H9 (cell line): ENCODE data around the gene STAB2. TPM values are rescaled to one million over a fixed set of nuclear protein-coding genes. Genes with fewer than 3 reads are reported as not detected.

Source experiments
- DNase-seq: peaks from one replicate; pipeline ENCODE4 v3.0.0-alpha.2; 2017
- H2AFZ ChIP-seq: one replicate; pipeline ENCODE4 v1.6.1; 2013; ENCODE audit warnings: mild to moderate bottlenecking, low read length, control low read depth, moderate library complexity
- H2AK5ac ChIP-seq: 2 replicates; pipeline ENCODE4 v1.6.1; 2013; ENCODE audit warnings: low read length, control low read depth, mixed read lengths; ENCODE audit not compliant: insufficient read length
- H2BK120ac ChIP-seq: one replicate; pipeline ENCODE4 v1.6.1; 2013; ENCODE audit warnings: low read depth, mild to moderate bottlenecking, low read length, control low read depth, inconsistent platforms; ENCODE audit not compliant: poor library complexity, severe bottlenecking
- H2BK12ac ChIP-seq: 2 replicates; pipeline ENCODE4 v1.6.1; 2013; ENCODE audit warnings: low read length, control low read depth, mixed read lengths, low read depth; ENCODE audit not compliant: insufficient read length
- H2BK15ac ChIP-seq: 2 replicates; pipeline ENCODE4 v1.6.1; 2013; ENCODE audit warnings: low read depth, low read length, control low read depth
- H2BK20ac ChIP-seq: one replicate; pipeline ENCODE4 v1.6.1; 2013; ENCODE audit warnings: low read depth, mild to moderate bottlenecking, low read length, control low read depth, inconsistent platforms; ENCODE audit not compliant: poor library complexity, severe bottlenecking
- H2BK5ac ChIP-seq: 2 replicates; pipeline ENCODE4 v1.6.1; 2013; ENCODE audit warnings: low read length, control low read depth, mixed read lengths; ENCODE audit not compliant: insufficient read length
- H3K14ac ChIP-seq: 2 replicates; pipeline ENCODE4 v1.6.1; 2013; ENCODE audit warnings: low read length, control low read depth; ENCODE audit not compliant: insufficient read depth
- H3K18ac ChIP-seq: 2 replicates; pipeline ENCODE4 v1.6.1; 2013; ENCODE audit warnings: low read depth, mild to moderate bottlenecking, mixed read lengths, low read length, control low read depth; ENCODE audit not compliant: insufficient read length
- H3K23ac ChIP-seq: 2 replicates; pipeline ENCODE4 v1.6.1; 2013; ENCODE audit warnings: low read length, control low read depth, mixed read lengths, low read depth; ENCODE audit not compliant: insufficient read length
- H3K23me2 ChIP-seq: 2 replicates; pipeline ENCODE4 v1.6.1; 2013; ENCODE audit warnings: low read depth, mild to moderate bottlenecking, mixed read lengths, low read length, control low read depth; ENCODE audit not compliant: insufficient read length, poor library complexity, severe bottlenecking
- H3K27ac ChIP-seq: 2 replicates; pipeline ENCODE4 v1.5.1; 2013; ENCODE audit warnings: low read length, control low read depth, mixed read lengths, low read depth; ENCODE audit not compliant: insufficient read length
- H3K27me3 ChIP-seq: 2 replicates; pipeline ENCODE4 v1.6.1; 2013; ENCODE audit warnings: low read length, control low read depth, inconsistent platforms; ENCODE audit not compliant: insufficient read depth
- H3K4ac ChIP-seq: 2 replicates; pipeline ENCODE4 v1.6.1; 2013; ENCODE audit warnings: low read depth, mild to moderate bottlenecking, control low read depth, inconsistent platforms, low read length, moderate library complexity
- H3K4me1 ChIP-seq: 2 replicates; pipeline ENCODE4 v1.6.1; 2013; ENCODE audit warnings: low read length, control low read depth, inconsistent platforms; ENCODE audit not compliant: insufficient read depth
- H3K4me2 ChIP-seq: 2 replicates; pipeline ENCODE4 v1.6.1; 2013; ENCODE audit warnings: low read length, control low read depth, mixed read lengths; ENCODE audit not compliant: insufficient read length, insufficient read depth
- H3K56ac ChIP-seq: 2 replicates; pipeline ENCODE4 v1.6.1; 2013; ENCODE audit warnings: low read depth, mild to moderate bottlenecking, mixed read lengths, low read length, control low read depth; ENCODE audit not compliant: insufficient read length
- H3K79me1 ChIP-seq: 2 replicates; pipeline ENCODE4 v1.6.1; 2013; ENCODE audit warnings: low read depth, mild to moderate bottlenecking, moderate library complexity, low read length, control low read depth, inconsistent platforms; ENCODE audit not compliant: insufficient read depth, poor library complexity, severe bottlenecking
- H3K79me2 ChIP-seq: 2 replicates; pipeline ENCODE4 v1.6.1; 2013; ENCODE audit warnings: low read length, control low read depth, inconsistent platforms; ENCODE audit not compliant: insufficient read depth
- H3K9ac ChIP-seq: 2 replicates; pipeline ENCODE4 v1.6.1; 2013; ENCODE audit warnings: low read length, control low read depth, mixed read lengths; ENCODE audit not compliant: insufficient read length; ENCODE audit errors: extremely low read depth
- H3K9me3 ChIP-seq: one replicate; pipeline ENCODE4 v1.6.1; 2013; ENCODE audit warnings: low read depth, low read length, inconsistent platforms; ENCODE audit not compliant: control insufficient read depth
- H3T11ph ChIP-seq: one replicate; pipeline ENCODE4 v1.6.1; 2013; ENCODE audit warnings: mild to moderate bottlenecking, low read length, control low read depth, inconsistent platforms
- H4K20me1 ChIP-seq: one replicate; pipeline ENCODE4 v1.6.1; 2013; ENCODE audit not compliant: control insufficient read depth, insufficient read length, insufficient read depth
- H4K5ac ChIP-seq: 2 replicates; pipeline ENCODE4 v1.6.1; 2013; ENCODE audit warnings: low read depth, mild to moderate bottlenecking, mixed read lengths, low read length, control low read depth; ENCODE audit not compliant: insufficient read length
- H4K8ac ChIP-seq: replicated peaks from 2 replicates; pipeline ENCODE4 v1.6.1; 2013; ENCODE audit warnings: low read length, control low read depth, mixed read lengths, low read depth; ENCODE audit not compliant: insufficient read length
- H4K91ac ChIP-seq: 2 replicates; pipeline ENCODE4 v1.6.1; 2013; ENCODE audit warnings: low read depth, mild to moderate bottlenecking, moderate library complexity, mixed read lengths, low read length, control low read depth; ENCODE audit not compliant: insufficient read length
- H3K27ac Mint-ChIP-seq, 3 experiments: 2 replicates in 2 of 3; 3 replicates in 1 of 3; pipeline ENCODE4 v1.8.0; 2020 to 2021; ENCODE audit warnings: mixed read lengths in 3 of 3, mild to moderate bottlenecking in 1 of 3, moderate library complexity in 1 of 3
- H3K27me3 Mint-ChIP-seq: 2 replicates; pipeline ENCODE4 v1.8.0; 2021; ENCODE audit warnings: low read depth, mild to moderate bottlenecking, moderate library complexity, mixed read lengths
- H3K36me3 Mint-ChIP-seq, 3 experiments: 2 replicates in 2 of 3; 3 replicates in 1 of 3; pipeline ENCODE4 v1.8.0; 2020 to 2021; ENCODE audit warnings: low read depth in 3 of 3, mixed read lengths in 3 of 3; ENCODE audit not compliant: insufficient read depth in 1 of 3
- H3K4me1 Mint-ChIP-seq, 2 experiments: 2 replicates each; pipeline ENCODE4 v1.8.0; 2020; ENCODE audit warnings: mixed read lengths in 2 of 2
- H3K4me3 Mint-ChIP-seq, 2 experiments: 2 replicates in 1 of 2; 3 replicates in 1 of 2; pipeline ENCODE4 v1.8.0; 2020 to 2021; ENCODE audit warnings: mild to moderate bottlenecking in 2 of 2, mixed read lengths in 2 of 2, moderate library complexity in 1 of 2
- H3K9me3 Mint-ChIP-seq, 2 experiments: 2 replicates in 1 of 2; 3 replicates in 1 of 2; pipeline ENCODE4 v1.8.0; 2020; ENCODE audit warnings: mild to moderate bottlenecking in 2 of 2, mixed read lengths in 2 of 2, moderate library complexity in 1 of 2
- WGBS: extraction: QIAGEN DNeasy Blood & Tissue Kit; methylation state at CpG from one replicate; pipeline ENCODE4 v1.1.7; 2013; ENCODE audit warnings: missing lambda C conversion rate, low lambda C conversion rate, mixed read lengths; ENCODE audit not compliant: insufficient read length; ENCODE audit errors: extremely low coverage; 5-methylcytosine and 5-hydroxymethylcytosine counted together
- total RNA-seq: library from RNA; stranded (reverse); gene quantifications from 2 replicates; pipeline ENCODE4 v1.2.1, GENCODE V29; 2021
- TF ChIP-seq, protein P1 (sequence below): fragments of 200-600 bp; sonication (generic); conservative IDR thresholded peaks from 3 replicates; pipeline ENCODE4 v1.8.0; 2021; ENCODE audit warnings: antibody characterized with exemption, mild to moderate bottlenecking

STAB2 gene
- total RNA-seq, 1 experiment from 2014 or later: 0.02 TPM

DNA sequence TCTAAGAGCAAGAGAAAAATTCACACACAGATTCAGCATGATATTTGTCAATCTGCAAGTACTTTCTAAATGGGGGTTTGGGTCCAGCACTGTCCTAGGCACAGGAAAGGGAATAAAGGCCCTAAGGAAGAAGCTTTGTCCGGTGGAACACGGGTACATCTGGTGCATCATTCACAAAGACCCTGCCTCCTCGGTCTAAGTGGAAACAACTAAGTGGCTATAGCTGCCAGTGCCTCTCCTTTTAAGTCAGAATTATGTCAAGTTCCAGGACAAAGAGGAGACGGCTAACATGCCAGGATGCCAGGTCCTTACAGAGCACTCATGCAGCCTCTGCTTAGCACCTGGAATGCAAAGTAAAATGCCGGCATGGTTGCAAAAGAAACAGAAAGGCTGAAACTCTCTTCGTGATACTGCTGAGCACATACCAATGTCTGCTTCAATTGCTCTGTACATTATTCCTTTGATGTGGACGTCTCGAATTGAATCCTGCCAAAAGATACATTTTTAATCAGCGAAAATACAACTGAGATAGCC, 206.5 kb downstream of the STAB2 start:
- peaks cover 34 to 64% (median 44%) of the 10 kb centered on the region in 3 experiments for H3K36me3 Mint-ChIP-seq
- no peak for DNase-seq
- H3K79me1 ChIP-seq: no peaks in the 10 kb centered on the region
- no peak overlapping the region for H2AFZ ChIP-seq
- no peak overlapping the region for H2BK15ac ChIP-seq
- H4K20me1 ChIP-seq: no peaks in the 10 kb centered on the region
- no peak overlapping the region for H4K91ac ChIP-seq
- no peak overlapping the region for H3K56ac ChIP-seq
- H3K23ac ChIP-seq: no peak overlapping the region
- no peak overlapping the region for H3K4ac ChIP-seq
- H3K4me1 Mint-ChIP-seq: peaks cover 3 to 14% of the 10 kb centered on the region in 2 experiments; a peak in 2 of 4 replicates
- H3K4me2 ChIP-seq: no peak overlapping the region
- H3K14ac ChIP-seq: no peak overlapping the region
- no peak overlapping the region for H2BK20ac ChIP-seq
- no peaks in the 10 kb centered on the region for H3K9me3 ChIP-seq
- H3K18ac ChIP-seq: no peak overlapping the region
- no peak overlapping the region for H4K5ac ChIP-seq
- H2AK5ac ChIP-seq: no peak overlapping the region
- H2BK120ac ChIP-seq: no peak overlapping the region
- no peak overlapping the region for H2BK12ac ChIP-seq
- TF ChIP-seq, protein P1, sequence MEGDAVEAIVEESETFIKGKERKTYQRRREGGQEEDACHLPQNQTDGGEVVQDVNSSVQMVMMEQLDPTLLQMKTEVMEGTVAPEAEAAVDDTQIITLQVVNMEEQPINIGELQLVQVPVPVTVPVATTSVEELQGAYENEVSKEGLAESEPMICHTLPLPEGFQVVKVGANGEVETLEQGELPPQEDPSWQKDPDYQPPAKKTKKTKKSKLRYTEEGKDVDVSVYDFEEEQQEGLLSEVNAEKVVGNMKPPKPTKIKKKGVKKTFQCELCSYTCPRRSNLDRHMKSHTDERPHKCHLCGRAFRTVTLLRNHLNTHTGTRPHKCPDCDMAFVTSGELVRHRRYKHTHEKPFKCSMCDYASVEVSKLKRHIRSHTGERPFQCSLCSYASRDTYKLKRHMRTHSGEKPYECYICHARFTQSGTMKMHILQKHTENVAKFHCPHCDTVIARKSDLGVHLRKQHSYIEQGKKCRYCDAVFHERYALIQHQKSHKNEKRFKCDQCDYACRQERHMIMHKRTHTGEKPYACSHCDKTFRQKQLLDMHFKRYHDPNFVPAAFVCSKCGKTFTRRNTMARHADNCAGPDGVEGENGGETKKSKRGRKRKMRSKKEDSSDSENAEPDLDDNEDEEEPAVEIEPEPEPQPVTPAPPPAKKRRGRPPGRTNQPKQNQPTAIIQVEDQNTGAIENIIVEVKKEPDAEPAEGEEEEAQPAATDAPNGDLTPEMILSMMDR: no peak
- no peak overlapping the region for H3K27ac ChIP-seq
- H3K4me3 Mint-ChIP-seq: no peak overlapping the region
- no peak overlapping the region for H4K8ac ChIP-seq
- no peaks in the 10 kb centered on the region for H3K9me3 Mint-ChIP-seq
- H3K27me3 ChIP-seq: no peaks in the 10 kb centered on the region
- H3K79me2 ChIP-seq: no peaks in the 10 kb centered on the region
- no peaks in the 10 kb centered on the region for H3K23me2 ChIP-seq
- no CpG with 5 or more reads among the region's 9 CpGs for WGBS
- H3K27me3 Mint-ChIP-seq: no peaks in the 10 kb centered on the region
- H3K4me1 ChIP-seq: no peaks in the 10 kb centered on the region
- H3T11ph ChIP-seq: no peak overlapping the region
- no peak overlapping the region for H2BK5ac ChIP-seq
- H3K27ac Mint-ChIP-seq: no peak overlapping the region
- no peak overlapping the region for H3K9ac ChIP-seq
